ENCODE data around the gene TMEM164.
"Not testable (repeated sequence)": the region's sequence is repeated elsewhere in the genome, so short reads cannot be mapped to it uniquely, and the experiment has no call there.

GRCh38 chrX:109985210-109985609 lies 17.7 kb upstream of the TMEM164 start:
- TF ChIP-seq, protein P1, sequence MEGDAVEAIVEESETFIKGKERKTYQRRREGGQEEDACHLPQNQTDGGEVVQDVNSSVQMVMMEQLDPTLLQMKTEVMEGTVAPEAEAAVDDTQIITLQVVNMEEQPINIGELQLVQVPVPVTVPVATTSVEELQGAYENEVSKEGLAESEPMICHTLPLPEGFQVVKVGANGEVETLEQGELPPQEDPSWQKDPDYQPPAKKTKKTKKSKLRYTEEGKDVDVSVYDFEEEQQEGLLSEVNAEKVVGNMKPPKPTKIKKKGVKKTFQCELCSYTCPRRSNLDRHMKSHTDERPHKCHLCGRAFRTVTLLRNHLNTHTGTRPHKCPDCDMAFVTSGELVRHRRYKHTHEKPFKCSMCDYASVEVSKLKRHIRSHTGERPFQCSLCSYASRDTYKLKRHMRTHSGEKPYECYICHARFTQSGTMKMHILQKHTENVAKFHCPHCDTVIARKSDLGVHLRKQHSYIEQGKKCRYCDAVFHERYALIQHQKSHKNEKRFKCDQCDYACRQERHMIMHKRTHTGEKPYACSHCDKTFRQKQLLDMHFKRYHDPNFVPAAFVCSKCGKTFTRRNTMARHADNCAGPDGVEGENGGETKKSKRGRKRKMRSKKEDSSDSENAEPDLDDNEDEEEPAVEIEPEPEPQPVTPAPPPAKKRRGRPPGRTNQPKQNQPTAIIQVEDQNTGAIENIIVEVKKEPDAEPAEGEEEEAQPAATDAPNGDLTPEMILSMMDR (conservative IDR thresholded peaks at IDR 0.05 in 1 of 2, IDR thresholded peaks at IDR 0.05 in 1 of 2; ENCODE audit: extremely low read depth in 1 of 2, insufficient read depth in 1 of 2, low read depth in 1 of 2, low read length in 2 of 2): not testable (repeated sequence)
- not testable (repeated sequence) for TF ChIP-seq EZH2 (IDR thresholded peaks at IDR 0.05; ENCODE audit: borderline replicate concordance, low read length)

All from mammary epithelial cell (primary cell).